B cell (primary cell): ENCODE measurements around the gene ZNF45. TPM values are rescaled to one million over a fixed set of nuclear protein-coding genes. Genes with fewer than 3 reads are reported as not detected.
A peak's percentile ranks its signal among the peaks of the same experiment; 100 is the strongest.

Experiments
- ATAC-seq: fragments of 200-7000 bp; cut with Tn5 transposase; one replicate; pipeline ENCODE4 v1.10.0; 2021; ENCODE audit warnings: low read depth, mild to moderate bottlenecking, moderate number of reproducible peaks, moderate library complexity
- CTCF ChIA-PET: fragments of 350-600 bp; sonication (Branson Sonifier 250); formaldehyde crosslinking; loops from one replicate; lab custom pipeline; 2021; ENCODE audit warnings: antibody characterized with exemption, inconsistent platforms; lab: Charles Lee
- POLR2A ChIA-PET: fragments of 350-600 bp; sonication (Branson Sonifier 250); formaldehyde crosslinking; loops from one replicate; lab custom pipeline; 2021; ENCODE audit warnings: antibody characterized with exemption; lab: Charles Lee
- DNase-seq: peaks from one replicate; pipeline ENCODE4 v3.0.0; 2013
- H2AFZ ChIP-seq: 2 replicates; pipeline ENCODE4 v1.6.1; 2012; ENCODE audit warnings: mild to moderate bottlenecking, low read depth, low read length; ENCODE audit not compliant: insufficient read depth, poor library complexity, severe bottlenecking
- H3K27ac ChIP-seq, 2 donors: 1 replicate in 1 of 2; 2 replicates in 1 of 2; pipeline ENCODE4 v1.5.1; 2012 to 2013; ENCODE audit warnings: low read length in 2 of 2, mild to moderate bottlenecking in 2 of 2, moderate library complexity in 1 of 2
- H3K27me3 ChIP-seq, 4 experiments: fragments of 200-600 bp in 1 of 4; sonication (generic) in 1 of 4; replicated peaks in 1 of 4; 1 replicate in 2 of 4; 2 replicates in 2 of 4; pipeline versions ENCODE4 v1.6.1 to v1.7.0; 2013 to 2016; ENCODE audit warnings: low read length in 3 of 4, mild to moderate bottlenecking in 2 of 4, mixed read lengths in 1 of 4, moderate library complexity in 1 of 4; ENCODE audit not compliant: insufficient read depth in 4 of 4, control insufficient read depth in 3 of 4; ENCODE audit errors: control extremely low read depth in 1 of 4
- H3K36me3 ChIP-seq, 2 experiments: replicated peaks in 1 of 2; 1 replicate in 1 of 2; 2 replicates in 1 of 2; pipeline versions ENCODE4 v1.6.1 to v1.7.1; 2013; ENCODE audit warnings: low read length in 1 of 2; ENCODE audit not compliant: insufficient read depth in 2 of 2, control insufficient read depth in 1 of 2; ENCODE audit errors: control extremely low read depth in 1 of 2, extremely low read depth in 1 of 2
- H3K4me1 ChIP-seq, 2 donors: fragments of 200-600 bp in 1 of 2; sonication (generic) in 1 of 2; 1 replicate in 1 of 2; 2 replicates in 1 of 2; pipeline versions ENCODE4 v1.5.1 to v1.6.1; 2013 to 2017; ENCODE audit warnings: low read length in 2 of 2; ENCODE audit not compliant: control insufficient read depth in 2 of 2, insufficient read depth in 2 of 2
- H3K4me2 ChIP-seq: replicated peaks from 2 replicates; pipeline ENCODE3; 2012; ENCODE audit warnings: mild to moderate bottlenecking, low read depth, low read length; ENCODE audit not compliant: poor library complexity, severe bottlenecking
- H3K4me3 ChIP-seq, 5 experiments: fragments of 200-600 bp in 1 of 5; sonication (generic) in 1 of 5; 1 replicate in 3 of 5; 2 replicates in 2 of 5; pipeline versions ENCODE4 v1.5.1 to v1.7.0; 2011 to 2016; ENCODE audit warnings: low read length in 4 of 5, mild to moderate bottlenecking in 4 of 5, low read depth in 2 of 5, control low read depth in 1 of 5, moderate library complexity in 1 of 5; ENCODE audit not compliant: insufficient read depth in 1 of 5; ENCODE audit errors: control extremely low read depth in 1 of 5, extremely low read depth in 1 of 5
- H3K79me2 ChIP-seq: fragments of 200-600 bp; sonication (generic); one replicate; pipeline ENCODE4 v1.6.0; 2016; ENCODE audit warnings: low read length; ENCODE audit not compliant: control insufficient read depth, insufficient read depth
- H3K9ac ChIP-seq: fragments of 200-600 bp; sonication (generic); 2 replicates; pipeline ENCODE4 v1.6.1; 2017; ENCODE audit warnings: mild to moderate bottlenecking, low read length, moderate library complexity
- H3K9me3 ChIP-seq, 3 donors: one replicate each; pipeline versions ENCODE4 v1.6.1 to v1.7.1; 2013; ENCODE audit warnings: low read length in 2 of 3; ENCODE audit not compliant: control insufficient read depth in 2 of 3, insufficient read depth in 1 of 3; ENCODE audit errors: control extremely low read depth in 1 of 3
- H4K20me1 ChIP-seq: 2 replicates; pipeline ENCODE4 v1.6.0; 2012; ENCODE audit warnings: mild to moderate bottlenecking, low read length; ENCODE audit not compliant: insufficient read depth, control insufficient read depth, poor library complexity, severe bottlenecking
- H3K27ac Mint-ChIP-seq: one replicate; pipeline ENCODE4 v1.8.0; 2021; ENCODE audit warnings: mixed read lengths
- H3K27me3 Mint-ChIP-seq: one replicate; pipeline ENCODE4 v1.8.0; 2021; ENCODE audit warnings: mixed read lengths
- H3K4me1 Mint-ChIP-seq: one replicate; pipeline ENCODE4 v1.8.0; 2021; ENCODE audit warnings: mixed read lengths
- H3K4me3 Mint-ChIP-seq: one replicate; pipeline ENCODE4 v1.8.0; 2021; ENCODE audit warnings: mixed read lengths
- H3K9me3 Mint-ChIP-seq: one replicate; pipeline ENCODE4 v1.8.0; 2022; ENCODE audit warnings: mixed read lengths; ENCODE audit not compliant: insufficient read depth
- CTCF ChIP-seq: fragments of 200-600 bp; IDR thresholded peaks from one replicate; pipeline ENCODE4 v1.8.0; 2022; ENCODE audit warnings: antibody characterized with exemption, mild to moderate bottlenecking
- EZH2 ChIP-seq: IDR thresholded peaks from 2 replicates; pipeline ENCODE4 v1.6.1; 2012; ENCODE audit warnings: borderline replicate concordance, low read depth, mild to moderate bottlenecking, moderate library complexity, low read length; ENCODE audit not compliant: insufficient read depth, poor library complexity, severe bottlenecking
- WGBS: methylation state at CpG from one replicate; pipeline ENCODE4 v1.1.5; 2013; ENCODE audit warnings: missing lambda C conversion rate; ENCODE audit not compliant: insufficient coverage; 5-methylcytosine and 5-hydroxymethylcytosine counted together
- intact Hi-C: fragments of 100-400 bp; cut with micrococcal nuclease; formaldehyde crosslinking; loops from one replicate; pipeline ENCODE4 v1.10.0; 2022
- polyA plus RNA-seq: library from polyadenylated mRNA; depleted of rRNA; stranded (reverse); fragments of >200 nt; gene quantifications from 2 replicates; pipeline ENCODE4 v1.2.3, GENCODE V29; 2012
- total RNA-seq, 2 donors: library from RNA; stranded (reverse); fragments of 120-200 nt in 1 of 2; gene quantifications; 1 replicate in 1 of 2; 2 replicates in 1 of 2; pipeline versions ENCODE4 v1.2.3 to v1.2.4, GENCODE V29; 2013 to 2022

The ZNF45 gene
- total and polyA plus RNA-seq, 2 donors (not counting 1 experiment from before 2014, with no cell fraction given) = 10.6 to 30.1 TPM

- Histone ChIP-seq H3K9me3 (peaks cover 7 to 38% (median 33%) of the 10 kb centered on the region in 3 donors), H2AFZ (no peak overlapping the region), H3K4me1 (no peaks in the 10 kb centered on the region), H3K27ac (no peak overlapping the region), H4K20me1 (no peaks in the 10 kb centered on the region), H3K36me3 (peaks cover 0 to 3% of the 10 kb centered on the region in 2 experiments), H3K4me2 (no peak overlapping the region), H3K4me3 (no peak overlapping the region), H3K9ac (no peak overlapping the region), H3K27me3 (no peaks in the 10 kb centered on the region), H3K79me2 (no peaks in the 10 kb centered on the region)
- Mint-ChIP-seq H3K4me1 (peaks cover 3% of the 10 kb centered on the region), H3K9me3 (peaks cover 8% of the 10 kb centered on the region), H3K27me3 (no peaks in the 10 kb centered on the region), H3K4me3 (no peak overlapping the region), H3K27ac (no peak overlapping the region)
- DNase-seq (no peak), ATAC-seq (no peak)
- 0% methylated on average over 1 of the region's 3 CpGs for WGBS
- intact Hi-C loops = no loop called here
- ChIA-PET POLR2A (no interaction called here), CTCF (no interaction called here)
- TF ChIP-seq EZH2 (no peak), CTCF (no peak)
Measured at GRCh38 chr19:43956827-43957226, 21.7 kb upstream of the ZNF45 start.

- Histone ChIP-seq H3K4me3 (peak within 1 kb of the TSS; percentile 68 to 95 (median 88)), H3K27me3 (peaks cover 0 to 7% (median 2%) of the 10 kb centered on the region in 4 experiments), H3K9ac (peak within 1 kb of the TSS; percentile 90), H3K4me1 (peaks cover 3 to 9% of the 10 kb centered on the region in 2 donors), H3K36me3 (peaks cover 0 to 3% of the 10 kb centered on the region in 2 experiments), H3K4me2 (peak within 1 kb of the TSS; percentile 96), H3K9me3 (peaks cover 2 to 38% (median 7%) of the 10 kb centered on the region in 3 donors), H2AFZ (peak within 1 kb of the TSS; percentile 94), H3K27ac (peak within 1 kb of the TSS; percentile 22 to 51), H4K20me1 (no peaks in the 10 kb centered on the region), H3K79me2 (no peaks in the 10 kb centered on the region)
- intact Hi-C loops = loop anchor here (1.0 kb wide), 3 partner anchors 16 to 51 kb away; partner anchors contain the start of genes ZNF155, ZNF230 and ZNF45
- DNase-seq (peak; percentile 80), ATAC-seq (peak; percentile 94)
- ChIA-PET POLR2A (interaction anchor here (1.2 kb wide), 1 partner anchor 16 kb away, joined by 3 read pairs; the partner anchor contains the start of gene ZNF45), CTCF (interaction anchor here (1.2 kb wide), 1 partner anchor 10 kb away, joined by 3 read pairs; no protein-coding TSS in a partner anchor)
- Mint-ChIP-seq H3K27me3 (peaks cover 10% of the 10 kb centered on the region), H3K27ac (peak within 1 kb of the TSS; percentile 80), H3K4me3 (peak within 1 kb of the TSS; percentile 96), H3K4me1 (peaks cover 12% of the 10 kb centered on the region), H3K9me3 (peaks cover 20% of the 10 kb centered on the region)
- TF ChIP-seq EZH2 = no peak
- no peak for TF ChIP-seq CTCF
- WGBS = 2% methylated on average over 32 of the region's 40 CpGs
Measured at GRCh38 chr19:43950834-43951645, 16.0 kb upstream of the ZNF45 start, which contains the start of gene ZNF221. Gene ZNF221 (plus strand): TSS chr19:43951228. CDS start chr19:43962727, 11,499 bp downstream.
